Smooth muscle cell (in vitro differentiated cells): ENCODE results near the gene ESCO1. TPM values are rescaled to one million over a fixed set of nuclear protein-coding genes. Genes with fewer than 3 reads are reported as not detected.

Experiments used
- DNase-seq: peaks from one replicate; lab custom pipeline; 2025; ENCODE audit not compliant: unreplicated experiment; lab: John Stamatoyannopoulos, UW
- H2AFZ ChIP-seq: fragments of 200-600 bp; sonication (generic); 2 replicates; pipeline ENCODE4 v1.6.0; 2016; ENCODE audit warnings: antibody characterized with exemption, low read depth, mild to moderate bottlenecking
- H3F3A ChIP-seq: fragments of 200-600 bp; sonication (generic); 2 replicates; pipeline ENCODE4 v1.6.0; 2017; ENCODE audit warnings: antibody characterized with exemption, low read depth
- H3K27ac ChIP-seq: fragments of 200-600 bp; sonication (generic); 2 replicates; pipeline ENCODE4 v1.5.1; 2016; ENCODE audit warnings: low read depth, mild to moderate bottlenecking
- H3K27me3 ChIP-seq: fragments of 200-600 bp; sonication (generic); 2 replicates; pipeline ENCODE4 v1.6.1; 2016; ENCODE audit warnings: low read depth, mild to moderate bottlenecking
- H3K36me3 ChIP-seq: fragments of 200-600 bp; sonication (generic); 2 replicates; pipeline ENCODE4 v1.5.1; 2016; ENCODE audit warnings: low read depth
- H3K4me1 ChIP-seq: fragments of 200-600 bp; sonication (generic); 2 replicates; pipeline ENCODE4 v1.5.1; 2016; ENCODE audit warnings: low read depth
- H3K4me2 ChIP-seq: fragments of 200-600 bp; sonication (generic); 2 replicates; pipeline ENCODE4 v1.6.0; 2016; ENCODE audit warnings: mild to moderate bottlenecking
- H3K4me3 ChIP-seq: fragments of 200-600 bp; sonication (generic); 2 replicates; pipeline ENCODE4 v1.5.1; 2016; ENCODE audit warnings: mild to moderate bottlenecking
- H3K79me2 ChIP-seq: fragments of 200-600 bp; sonication (generic); 2 replicates; pipeline ENCODE4 v1.6.0; 2016; ENCODE audit warnings: low read depth, mild to moderate bottlenecking
- H3K9ac ChIP-seq: fragments of 200-600 bp; sonication (generic); 2 replicates; pipeline ENCODE4 v1.6.0; 2016; ENCODE audit warnings: low read depth
- H3K9me3 ChIP-seq: fragments of 200-600 bp; sonication (generic); replicated peaks from 2 replicates; pipeline ENCODE4 v1.5.1; 2016; ENCODE audit warnings: low read depth
- H4K20me1 ChIP-seq: fragments of 200-600 bp; sonication (generic); 2 replicates; pipeline ENCODE4 v1.6.0; 2016; ENCODE audit warnings: low read depth
- CTCF ChIP-seq: fragments of 200-600 bp; sonication (generic); IDR thresholded peaks from 2 replicates; pipeline ENCODE4 v1.5.1; 2017; ENCODE audit warnings: borderline replicate concordance, mild to moderate bottlenecking, antibody characterized with exemption; ENCODE audit not compliant: insufficient read depth, poor library complexity, severe bottlenecking
- WGBS: methylation state at CpG from one replicate; pipeline ENCODE4 v1.1.7; 2016; ENCODE audit warnings: low lambda C conversion rate; 5-methylcytosine and 5-hydroxymethylcytosine counted together
- polyA plus RNA-seq: library from polyadenylated mRNA; unstranded; fragments of >200 nt; fragmentation: Nextera tagmentation; extraction: Ambion mirVana; gene quantifications from 2 replicates; pipeline ENCODE4 v1.2.1, GENCODE V29; 2016
- total RNA-seq: library from RNA; depleted of rRNA; stranded (reverse); fragments of >200 nt; gene quantifications from 2 replicates; pipeline ENCODE4 v1.2.3, GENCODE V29; 2014

Gene ESCO1
- total and polyA plus RNA-seq, 2 experiments from 2014 or later = 10.1 to 21.4 TPM

- H3K27me3 ChIP-seq = no peaks in the 10 kb centered on the region
- H4K20me1 ChIP-seq = peaks cover 35% of the 10 kb centered on the region
- over 99% methylated on average over 4 of the region's 4 CpGs for WGBS
- peaks cover 18% of the 10 kb centered on the region for H3K36me3 ChIP-seq
- no peaks in the 10 kb centered on the region for H3K4me1 ChIP-seq
- no peak overlapping the region for H3K4me3 ChIP-seq
- TF ChIP-seq CTCF = no peak
- H3K9me3 ChIP-seq = no peaks in the 10 kb centered on the region
- H3K27ac ChIP-seq = no peak overlapping the region
- no peaks in the 10 kb centered on the region for H3F3A ChIP-seq
- H3K4me2 ChIP-seq = no peak overlapping the region
- no peak for DNase-seq
- no peak overlapping the region for H3K9ac ChIP-seq
- no peak overlapping the region for H2AFZ ChIP-seq
- peaks cover 7% of the 10 kb centered on the region for H3K79me2 ChIP-seq
These were observed 24.8 kb downstream of the ESCO1 start for GRCh38 chr18:21575656-21576055.

GRCh38 chr18:21571772-21572171 lies 28.7 kb downstream of the ESCO1 start:
- no peaks in the 10 kb centered on the region for H3F3A ChIP-seq
- no peaks in the 10 kb centered on the region for H3K9me3 ChIP-seq
- H3K9ac ChIP-seq = no peak overlapping the region
- DNase-seq = no peak
- H3K27me3 ChIP-seq = no peaks in the 10 kb centered on the region
- no peak overlapping the region for H3K4me3 ChIP-seq
- peaks cover 23% of the 10 kb centered on the region for H3K36me3 ChIP-seq
- no peaks in the 10 kb centered on the region for H3K4me1 ChIP-seq
- no peak overlapping the region for H3K27ac ChIP-seq
- H3K79me2 ChIP-seq = no peaks in the 10 kb centered on the region
- no peak for TF ChIP-seq CTCF
- H4K20me1 ChIP-seq = peaks cover 13% of the 10 kb centered on the region
- no peak overlapping the region for H2AFZ ChIP-seq
- H3K4me2 ChIP-seq = no peak overlapping the region

GRCh38 chr18:21559195-21559594 lies 41.3 kb downstream of the ESCO1 start:
- Histone ChIP-seq H3K36me3 (peaks cover 16% of the 10 kb centered on the region), H3K4me2 (no peak overlapping the region), H3K27ac (no peak overlapping the region), H3K27me3 (no peaks in the 10 kb centered on the region), H3K4me3 (no peak overlapping the region), H3K9me3 (no peaks in the 10 kb centered on the region), H3K4me1 (no peaks in the 10 kb centered on the region), H4K20me1 (no peaks in the 10 kb centered on the region), H3K79me2 (no peaks in the 10 kb centered on the region), H3K9ac (no peak overlapping the region), H2AFZ (no peak overlapping the region), H3F3A (no peaks in the 10 kb centered on the region)
- no peak for DNase-seq
- no peak for TF ChIP-seq CTCF

- no peak for TF ChIP-seq CTCF
- DNase-seq = no peak
- Histone ChIP-seq H3K27ac (no peak overlapping the region), H3K4me2 (no peak overlapping the region), H3K4me3 (no peak overlapping the region), H2AFZ (no peak overlapping the region), H3K27me3 (no peaks in the 10 kb centered on the region), H3K4me1 (no peaks in the 10 kb centered on the region), H3K36me3 (peaks cover 13% of the 10 kb centered on the region), H3K79me2 (no peaks in the 10 kb centered on the region), H3F3A (no peaks in the 10 kb centered on the region), H3K9ac (no peak overlapping the region), H4K20me1 (peaks cover 3% of the 10 kb centered on the region), H3K9me3 (no peaks in the 10 kb centered on the region)
- 96% methylated on average over 6 of the region's 6 CpGs for WGBS
These were observed 42.8 kb downstream of the ESCO1 start for GRCh38 chr18:21557607-21558253.
